LNCaP clone FGC (cell line): ENCODE data around the gene DOLPP1.
A peak's percentile ranks its signal among the peaks of the same experiment; 100 is the strongest.

Source experiments
- DNase-seq: peaks from one replicate; pipeline ENCODE4 v3.0.0-alpha.2; 2011; ENCODE audit warnings: low read depth
- H3K4me3 ChIP-seq: 2 replicates; pipeline ENCODE4 v1.5.1; 2011; ENCODE audit warnings: mild to moderate bottlenecking, low read depth, low read length, control low read depth
- CTCF ChIP-seq: IDR thresholded peaks from 2 replicates; pipeline ENCODE4 v1.5.1; 2012; ENCODE audit warnings: mild to moderate bottlenecking; ENCODE audit not compliant: control insufficient read depth, insufficient read depth; ENCODE audit errors: extremely low read depth

DOLPP1 gene

DNA sequence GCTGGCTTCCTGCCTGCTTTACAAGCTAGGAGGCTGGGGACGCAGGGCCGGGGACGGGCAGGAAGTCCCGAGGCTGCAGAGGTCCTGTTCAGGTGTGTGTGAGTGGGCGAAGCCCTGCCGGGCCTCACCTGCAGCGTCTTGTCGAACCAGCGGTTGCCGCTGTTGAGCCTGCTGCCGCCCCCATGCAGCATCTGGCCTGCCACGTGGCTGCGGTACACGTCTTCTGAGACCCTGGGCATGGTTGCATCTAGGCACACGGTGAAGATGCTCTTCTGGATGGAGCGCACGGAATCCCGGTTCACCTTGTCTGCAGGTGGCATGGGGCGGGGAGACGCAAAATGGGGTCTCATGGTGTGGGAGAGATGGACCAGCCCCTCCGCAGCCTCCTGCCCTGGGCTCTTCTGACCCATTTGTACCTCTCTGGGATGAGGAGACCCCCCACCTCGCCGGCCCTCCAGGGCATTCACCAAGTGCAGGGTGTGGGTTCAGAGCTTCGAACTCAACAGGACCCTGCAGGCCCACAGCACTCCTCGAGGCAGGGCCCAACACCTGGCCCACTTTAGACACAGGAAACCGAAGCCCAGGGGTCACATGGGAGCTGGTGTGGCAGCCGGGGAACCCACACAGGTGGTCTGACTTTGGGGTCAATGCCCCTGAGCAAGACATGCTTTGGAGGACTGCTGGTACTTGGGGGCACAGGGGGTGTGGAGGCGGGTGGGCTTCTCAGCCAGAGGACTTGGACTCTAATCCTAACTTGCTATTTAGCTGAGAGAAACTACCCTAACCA, 19.7 kb downstream of the DOLPP1 start:
- no peak overlapping the region for H3K4me3 ChIP-seq
- DNase-seq: no peak
- no peak for TF ChIP-seq CTCF

- TF ChIP-seq CTCF: no peak
- no peak overlapping the region for H3K4me3 ChIP-seq
- no peak for DNase-seq
These were observed 20.4 kb downstream of the DOLPP1 start for GRCh38 chr9:129101279-129101678.

- no peak overlapping the region for H3K4me3 ChIP-seq
- TF ChIP-seq CTCF: no peak
- no peak for DNase-seq
These were observed 21.2 kb downstream of the DOLPP1 start for GRCh38 chr9:129102095-129102525.

GRCh38 chr9:129102791-129103594, 22.1 kb downstream of the DOLPP1 start:
- peak; percentile 34; the same call in 1 of the 2 replicates for TF ChIP-seq CTCF
- no peak for DNase-seq
- H3K4me3 ChIP-seq: no peak overlapping the region

- no peak for TF ChIP-seq CTCF
- no peak for DNase-seq
- no peak overlapping the region for H3K4me3 ChIP-seq
These were observed 22.7 kb downstream of the DOLPP1 start for GRCh38 chr9:129103595-129103965.

GRCh38 chr9:129104051-129104450, 23.1 kb downstream of the DOLPP1 start:
- no peak for TF ChIP-seq CTCF
- no peak overlapping the region for H3K4me3 ChIP-seq
- DNase-seq: no peak
